Caco-2 (cell line): ENCODE results near the gene CXCL5. TPM values are rescaled to one million over a fixed set of nuclear protein-coding genes. Genes with fewer than 3 reads are reported as not detected.

ENCODE experiments used
- BruUV-seq: library from RNA; stranded (reverse); fragments of 400-500 nt; replicated peaks from 2 replicates; lab custom pipeline; 2021; lab: Mats Ljungman, UMichigan
- CTCF ChIA-PET: fragments of 300-600 bp; sonication (Branson Sonifier 250); formaldehyde crosslinking; loops from one replicate; lab custom pipeline; 2022; ENCODE audit warnings: antibody characterized with exemption; lab: Charles Lee
- POLR2A ChIA-PET: fragments of 300-600 bp; sonication (Branson Sonifier 250); formaldehyde crosslinking; loops from one replicate; lab custom pipeline; 2022; ENCODE audit warnings: antibody characterized with exemption; lab: Charles Lee
- DNase-seq, 2 experiments: peaks; one replicate each; pipeline versions ENCODE4 v3.0.0 to v3.0.0-alpha.2; 2020 to 2022
- H3K27me3 ChIP-seq: replicated peaks from 2 replicates; pipeline ENCODE4 v1.6.0; 2011; ENCODE audit warnings: low read length; ENCODE audit not compliant: control insufficient read depth, insufficient read depth
- H3K36me3 ChIP-seq: 2 replicates; pipeline ENCODE4 v1.5.1; 2011; ENCODE audit warnings: low read length; ENCODE audit not compliant: control insufficient read depth, insufficient read depth
- H3K4me1 ChIP-seq: fragments of 250-450 bp; sonication (Bioruptor Pico); 2 replicates; pipeline ENCODE4 v1.5.1; 2020; ENCODE audit warnings: mild to moderate bottlenecking
- H3K4me3 ChIP-seq: 2 replicates; pipeline ENCODE4 v1.5.1; 2011; ENCODE audit warnings: low read depth, mild to moderate bottlenecking, control low read depth, low read length
- H3K9me3 ChIP-seq: fragments of 250-450 bp; sonication (Bioruptor Pico); 2 replicates; pipeline ENCODE4 v1.5.1; 2020; ENCODE audit warnings: mild to moderate bottlenecking, moderate library complexity
- H3K27ac Mint-ChIP-seq: one replicate; pipeline ENCODE4 v1.8.0; 2022; ENCODE audit warnings: mixed read lengths; ENCODE audit not compliant: unreplicated experiment
- H3K27me3 Mint-ChIP-seq: one replicate; pipeline ENCODE4 v1.8.0; 2022; ENCODE audit warnings: mixed read lengths; ENCODE audit not compliant: insufficient read depth, unreplicated experiment
- H3K36me3 Mint-ChIP-seq: one replicate; pipeline ENCODE4 v1.8.0; 2022; ENCODE audit warnings: mild to moderate bottlenecking, mixed read lengths; ENCODE audit not compliant: insufficient read depth, unreplicated experiment
- H3K4me1 Mint-ChIP-seq: one replicate; pipeline ENCODE4 v1.8.0; 2022; ENCODE audit warnings: low read depth, mixed read lengths; ENCODE audit not compliant: unreplicated experiment
- H3K4me3 Mint-ChIP-seq: one replicate; pipeline ENCODE4 v1.8.0; 2022; ENCODE audit warnings: mild to moderate bottlenecking, moderate library complexity, mixed read lengths; ENCODE audit not compliant: unreplicated experiment
- H3K9me3 Mint-ChIP-seq: one replicate; pipeline ENCODE4 v1.8.0; 2022; ENCODE audit warnings: mixed read lengths; ENCODE audit not compliant: unreplicated experiment
- CTCF ChIP-seq, 2 experiments: fragments of 200-600 bp in 1 of 2; IDR thresholded peaks; 1 replicate in 1 of 2; 2 replicates in 1 of 2; pipeline versions ENCODE4 v1.5.1 to v1.8.0; 2011 to 2022; ENCODE audit warnings: antibody characterized with exemption in 1 of 2, control low read depth in 1 of 2, inconsistent platforms in 1 of 2, low read depth in 1 of 2, low read length in 1 of 2, mild to moderate bottlenecking in 1 of 2, moderate library complexity in 1 of 2; ENCODE audit not compliant: insufficient read depth in 1 of 2, severe bottlenecking in 1 of 2, unreplicated experiment in 1 of 2
- intact Hi-C: fragments of 100-400 bp; cut with micrococcal nuclease; formaldehyde crosslinking; loops from one replicate; pipeline ENCODE4 v1.10.0; 2022; ENCODE audit not compliant: unreplicated experiment
- total RNA-seq: library from RNA; stranded (reverse); gene quantifications from 2 replicates; pipeline ENCODE4 v1.2.3, GENCODE V29; 2022

Gene CXCL5
- total RNA-seq, 1 experiment from 2014 or later: not detected

- H3K4me3 Mint-ChIP-seq: no peak overlapping the region
- TF ChIP-seq CTCF (IDR thresholded peaks at IDR 0.05; ENCODE audit: insufficient read depth in 1 of 2, low read depth in 1 of 2, low read length in 1 of 2, severe bottlenecking in 1 of 2, unreplicated experiment in 1 of 2): no peak
- no peak for DNase-seq
- BruUV-seq: no TSS peak
- POLR2A ChIA-PET: no interaction called here
- Histone ChIP-seq H3K9me3 (no peaks in the 10 kb centered on the region), H3K4me1 (no peaks in the 10 kb centered on the region), H3K36me3 (no peaks in the 10 kb centered on the region), H3K27me3 (no peaks in the 10 kb centered on the region), H3K4me3 (no peak overlapping the region)
- H3K9me3 Mint-ChIP-seq: no peaks in the 10 kb centered on the region
- CTCF ChIA-PET: no interaction called here
- intact Hi-C loops: no loop called here
- no peak overlapping the region for H3K27ac Mint-ChIP-seq
- H3K4me1 Mint-ChIP-seq: no peaks in the 10 kb centered on the region
- peaks cover 1% of the 10 kb centered on the region for H3K36me3 Mint-ChIP-seq
- H3K27me3 Mint-ChIP-seq: no peaks in the 10 kb centered on the region
These were observed 33.6 kb upstream of the CXCL5 start for GRCh38 chr4:74032064-74032463.

- CTCF ChIA-PET: no interaction called here
- no peak for TF ChIP-seq CTCF (IDR thresholded peaks at IDR 0.05; ENCODE audit: insufficient read depth in 1 of 2, low read depth in 1 of 2, low read length in 1 of 2, severe bottlenecking in 1 of 2, unreplicated experiment in 1 of 2)
- POLR2A ChIA-PET: no interaction called here
These were observed 33.1 kb upstream of the CXCL5 start for GRCh38 chr4:74031576-74031975.

GRCh38 chr4:74030285-74030684, 31.8 kb upstream of the CXCL5 start:
- H3K4me1 Mint-ChIP-seq: no peaks in the 10 kb centered on the region
- Histone ChIP-seq H3K36me3 (no peaks in the 10 kb centered on the region), H3K9me3 (no peaks in the 10 kb centered on the region), H3K27me3 (no peaks in the 10 kb centered on the region), H3K4me1 (no peaks in the 10 kb centered on the region), H3K4me3 (no peak overlapping the region)
- ChIA-PET POLR2A (no interaction called here), CTCF (no interaction called here)
- no peak for DNase-seq
- intact Hi-C loops: no loop called here
- H3K9me3 Mint-ChIP-seq: no peaks in the 10 kb centered on the region
- no peak overlapping the region for H3K27ac Mint-ChIP-seq
- BruUV-seq: no TSS peak
- no peaks in the 10 kb centered on the region for H3K27me3 Mint-ChIP-seq
- H3K4me3 Mint-ChIP-seq: no peak overlapping the region
- no peaks in the 10 kb centered on the region for H3K36me3 Mint-ChIP-seq
- TF ChIP-seq CTCF (IDR thresholded peaks at IDR 0.05; ENCODE audit: insufficient read depth in 1 of 2, low read depth in 1 of 2, low read length in 1 of 2, severe bottlenecking in 1 of 2, unreplicated experiment in 1 of 2): no peak

More at GRCh38 chr4:74031576-74031975, 33.1 kb upstream of the CXCL5 start:
- Mint-ChIP-seq H3K27ac (no peak overlapping the region), H3K9me3 (no peaks in the 10 kb centered on the region), H3K27me3 (no peaks in the 10 kb centered on the region), H3K4me1 (no peaks in the 10 kb centered on the region), H3K36me3 (no peaks in the 10 kb centered on the region), H3K4me3 (no peak overlapping the region)
- Histone ChIP-seq H3K27me3 (no peaks in the 10 kb centered on the region), H3K4me1 (no peaks in the 10 kb centered on the region), H3K9me3 (no peaks in the 10 kb centered on the region), H3K4me3 (no peak overlapping the region), H3K36me3 (no peaks in the 10 kb centered on the region)
- intact Hi-C loops: no loop called here
- DNase-seq: no peak
- BruUV-seq: no TSS peak
